ENCODE data around the gene TMEM165.

The TMEM165 gene

DNA sequence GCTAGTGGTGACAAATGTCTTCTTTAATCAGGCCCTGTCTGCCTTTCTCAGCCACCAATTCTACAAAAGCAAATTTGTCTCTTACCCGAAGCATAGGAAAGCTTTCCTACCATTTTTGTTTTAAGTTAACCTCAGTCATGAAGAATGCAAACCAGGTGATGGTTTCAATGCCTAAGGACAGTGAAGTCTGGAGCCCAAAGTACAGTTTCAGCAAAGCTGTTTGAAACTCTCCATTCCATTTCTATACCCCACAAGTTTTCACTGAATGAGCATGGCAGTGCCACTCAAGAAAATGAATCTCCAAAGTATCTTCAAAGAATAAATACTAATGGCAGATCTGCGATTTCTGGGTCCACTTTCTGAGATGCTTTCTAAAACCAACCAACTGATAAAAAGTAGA, 25.8 kb upstream of the TMEM165 start:
- DNase-seq = no peak

DNA sequence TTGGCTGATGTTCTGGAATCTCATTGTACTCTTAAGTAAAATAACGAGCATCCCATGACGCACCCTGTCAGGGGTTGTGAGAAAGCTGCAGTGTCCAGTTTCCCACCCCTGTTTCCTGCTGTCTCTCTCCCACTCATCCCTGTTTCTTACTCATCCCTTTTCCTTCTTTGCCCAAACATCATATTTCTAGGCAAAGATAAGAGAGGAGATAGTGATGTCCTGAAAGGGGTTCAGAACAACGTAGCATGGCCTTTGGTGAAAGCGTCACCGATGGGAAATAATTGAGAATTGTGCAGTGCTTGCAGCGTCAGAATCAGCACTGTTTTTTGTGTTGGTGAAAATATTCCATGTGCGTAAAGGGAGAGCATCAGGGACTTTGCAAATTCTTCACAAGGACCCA, 23.5 kb upstream of the TMEM165 start:
- DNase-seq = no peak

DNA sequence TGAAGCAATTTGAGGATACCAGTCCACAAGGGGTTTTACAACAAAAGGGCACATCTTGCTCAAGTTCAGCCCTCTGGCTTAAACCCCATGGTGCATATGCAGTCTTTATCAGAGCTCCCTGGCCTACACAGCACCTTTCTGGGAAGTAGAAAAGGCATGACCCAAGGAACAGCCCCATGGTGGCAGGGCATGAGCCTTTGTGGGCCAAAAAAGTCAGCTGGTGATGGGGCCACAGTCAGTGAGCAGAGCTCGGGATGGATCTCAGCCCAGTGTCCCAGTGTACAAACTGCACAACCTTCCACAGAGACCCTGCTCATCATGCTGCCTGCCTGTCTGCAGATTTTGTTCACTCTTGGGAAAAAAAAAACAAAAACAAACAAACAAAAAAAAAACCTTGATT, 22.3 kb upstream of the TMEM165 start:
- no peak for DNase-seq

DNA sequence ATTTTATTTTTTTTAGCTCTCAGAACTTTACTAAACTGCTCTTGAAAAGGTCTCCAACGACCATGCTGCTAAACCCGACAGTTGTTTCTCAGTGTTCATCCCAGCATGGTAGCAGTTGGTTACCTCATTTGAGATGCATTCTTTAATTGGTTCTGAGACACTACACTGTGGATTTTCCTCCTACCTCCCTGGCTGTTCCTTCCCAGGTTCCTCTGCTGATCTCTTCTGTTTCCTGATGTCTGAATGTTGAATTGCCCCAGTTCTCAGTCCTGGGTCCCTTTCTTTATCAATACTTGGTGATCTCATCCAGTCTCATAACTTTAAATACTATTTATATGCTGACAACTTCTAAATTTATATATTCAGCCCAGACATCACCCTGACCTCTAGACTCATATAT, 19.1 kb upstream of the TMEM165 start:
- no peak for DNase-seq

DNA sequence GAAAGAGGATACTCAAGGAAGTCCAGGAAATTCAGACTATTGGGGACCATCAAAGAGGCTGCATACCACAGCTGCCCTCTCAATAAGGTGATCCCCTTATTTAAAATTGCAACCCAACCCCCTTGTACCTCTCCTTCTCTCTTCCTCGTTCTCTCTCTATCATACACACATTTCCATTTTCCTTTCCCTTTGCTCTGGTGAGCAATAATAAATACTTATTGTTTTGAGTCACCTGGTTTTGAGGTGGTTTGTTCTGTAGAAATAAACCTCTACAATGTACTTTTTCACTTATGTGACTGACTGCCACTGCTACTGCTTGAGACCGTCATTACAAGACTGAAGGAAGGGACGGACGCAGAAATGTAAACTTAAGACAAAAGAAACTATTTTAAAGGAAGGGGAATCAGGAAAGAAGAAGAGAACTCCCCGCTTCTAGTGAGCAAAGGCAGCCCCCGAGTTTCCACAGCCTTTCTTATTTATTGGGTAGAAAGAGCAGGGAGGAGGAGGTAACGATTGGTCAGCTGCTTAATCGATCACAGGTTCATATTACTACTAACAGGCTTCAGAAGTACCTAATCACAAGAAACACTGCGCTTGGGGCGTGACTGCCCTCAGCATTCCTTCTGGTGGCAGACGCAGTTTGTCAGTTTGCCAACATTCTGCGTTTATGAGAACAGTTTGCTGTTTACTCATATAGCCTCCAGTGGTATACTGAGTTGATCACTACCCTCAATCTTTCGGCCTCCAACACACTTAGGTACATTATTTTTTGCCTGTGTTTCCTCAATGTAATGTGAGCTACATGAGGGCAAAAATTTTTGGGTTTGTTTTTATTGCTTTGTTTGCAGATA, 16.9 kb upstream of the TMEM165 start:
- no peak for DNase-seq

DNA sequence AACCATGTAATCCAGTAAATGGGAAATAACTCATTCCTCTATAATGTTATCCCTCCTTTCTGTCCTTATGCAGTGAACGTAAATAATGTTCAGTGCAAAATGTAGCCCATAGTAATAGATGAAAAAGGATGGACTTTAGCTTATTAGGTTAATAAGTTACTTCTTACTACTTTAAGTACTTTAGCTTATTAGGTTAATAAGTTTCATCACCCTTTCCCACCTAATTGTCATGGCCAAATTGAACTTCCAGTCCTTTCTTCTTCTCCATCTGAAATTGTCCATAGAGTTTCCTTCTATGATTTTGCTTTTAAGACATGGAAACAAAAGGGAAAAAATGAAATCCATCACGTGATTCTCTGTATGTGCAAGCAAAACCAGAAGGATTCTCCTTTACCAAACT, 15.2 kb upstream of the TMEM165 start:
- DNase-seq = no peak

DNA sequence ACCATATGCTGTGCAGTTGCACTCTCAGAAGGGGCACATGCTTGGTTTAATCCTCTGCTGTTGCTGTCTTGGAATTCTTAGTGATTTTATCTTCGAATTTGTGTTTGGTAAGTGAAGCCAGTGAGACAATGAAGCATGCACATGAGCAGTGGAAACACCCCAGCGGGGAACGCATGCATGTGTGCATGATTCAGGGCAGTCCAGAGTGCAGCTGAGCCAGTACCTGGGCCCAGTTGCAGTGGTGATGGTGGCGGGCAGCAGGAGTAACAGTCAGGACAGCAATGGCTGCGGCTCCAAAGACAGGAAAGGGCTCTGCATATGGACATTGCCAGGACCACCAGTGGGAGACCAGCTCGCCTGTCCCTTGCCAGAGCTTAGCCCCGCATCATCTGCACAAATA, 14.3 kb upstream of the TMEM165 start:
- DNase-seq = no peak

DNA sequence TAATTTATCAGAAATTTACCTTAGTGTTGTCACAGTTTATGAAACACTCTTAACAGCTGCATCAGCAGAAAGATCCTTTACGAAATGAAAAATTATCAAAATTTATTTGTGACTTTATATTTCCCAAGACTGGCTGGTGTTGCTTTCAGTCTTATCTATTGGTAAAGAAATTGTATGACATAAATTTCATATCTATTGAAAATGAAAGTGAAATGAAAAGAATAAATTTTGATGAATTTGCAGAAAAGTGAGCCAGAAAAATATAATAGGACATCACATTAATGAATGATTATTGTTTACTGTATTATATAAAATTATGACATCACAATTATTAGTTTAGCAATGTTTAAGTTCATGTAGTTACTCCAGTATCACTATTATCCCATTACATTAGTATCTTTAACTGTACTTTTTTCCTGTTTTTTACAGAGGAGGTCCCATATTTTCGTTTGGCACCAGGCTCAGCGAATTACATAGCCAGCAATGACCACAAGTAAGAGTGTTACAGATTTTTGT, 13.2 kb upstream of the TMEM165 start:
- no peak for DNase-seq

DNA sequence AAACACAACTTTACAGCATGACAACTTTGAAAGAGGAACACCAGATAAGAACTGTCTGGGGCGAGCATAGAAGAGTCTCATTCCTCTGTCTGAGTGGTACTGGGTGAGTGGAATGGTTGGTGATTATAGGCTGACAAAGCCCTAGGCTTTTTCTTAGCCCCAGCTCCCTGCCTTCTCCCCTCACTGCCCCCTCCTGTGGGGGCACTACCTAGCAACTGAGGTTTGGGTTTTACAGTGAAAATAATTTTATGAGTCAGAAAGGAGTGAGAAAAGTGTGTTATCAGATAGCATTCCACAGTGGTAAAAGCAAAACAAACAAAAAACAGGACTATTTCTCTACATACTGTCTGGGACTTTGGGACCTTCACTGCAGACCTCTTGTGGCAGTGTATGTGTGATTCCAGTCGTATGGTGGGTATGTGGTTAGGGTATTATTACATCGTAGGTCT, 10.5 kb upstream of the TMEM165 start:
- DNase-seq = no peak

DNA sequence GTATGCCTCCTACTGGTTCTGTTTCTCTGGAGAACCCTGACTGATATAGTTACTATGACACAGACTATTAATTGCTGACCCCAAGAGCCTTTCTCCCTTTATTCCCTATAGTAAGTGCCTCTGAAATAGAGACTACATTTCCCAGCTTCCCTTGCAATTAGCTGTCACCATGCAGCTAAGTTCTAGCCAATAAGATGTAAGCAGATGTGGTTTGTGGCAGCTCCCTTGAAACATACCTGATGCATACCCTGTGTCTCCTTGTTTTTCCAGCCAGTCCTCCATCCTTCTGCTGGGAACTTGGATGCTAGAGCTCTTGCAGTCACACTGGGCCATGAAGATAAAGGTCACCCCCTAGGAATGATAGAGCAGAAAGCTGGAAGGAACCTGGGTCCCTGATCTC, 9.7 kb upstream of the TMEM165 start:
- DNase-seq = no peak

DNA sequence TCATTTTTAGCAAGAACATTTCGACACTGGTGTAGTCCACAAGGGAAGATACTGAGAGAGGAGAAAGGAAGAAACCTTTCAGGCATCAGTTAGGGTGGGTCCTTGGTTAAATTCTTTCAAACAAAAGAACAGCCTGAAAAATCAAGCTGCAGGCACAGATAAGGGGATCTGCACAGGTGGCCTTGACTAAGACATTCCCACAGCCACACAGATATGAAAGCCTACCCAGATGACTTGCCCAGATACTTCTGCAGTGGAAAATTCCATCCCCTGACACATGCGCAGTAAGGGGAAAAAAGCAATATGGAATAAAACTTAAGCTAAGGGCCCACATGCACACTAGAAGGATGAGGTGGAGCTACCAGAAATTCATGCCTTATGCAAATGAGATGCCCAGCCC, 8.9 kb upstream of the TMEM165 start:
- no peak for DNase-seq

DNA sequence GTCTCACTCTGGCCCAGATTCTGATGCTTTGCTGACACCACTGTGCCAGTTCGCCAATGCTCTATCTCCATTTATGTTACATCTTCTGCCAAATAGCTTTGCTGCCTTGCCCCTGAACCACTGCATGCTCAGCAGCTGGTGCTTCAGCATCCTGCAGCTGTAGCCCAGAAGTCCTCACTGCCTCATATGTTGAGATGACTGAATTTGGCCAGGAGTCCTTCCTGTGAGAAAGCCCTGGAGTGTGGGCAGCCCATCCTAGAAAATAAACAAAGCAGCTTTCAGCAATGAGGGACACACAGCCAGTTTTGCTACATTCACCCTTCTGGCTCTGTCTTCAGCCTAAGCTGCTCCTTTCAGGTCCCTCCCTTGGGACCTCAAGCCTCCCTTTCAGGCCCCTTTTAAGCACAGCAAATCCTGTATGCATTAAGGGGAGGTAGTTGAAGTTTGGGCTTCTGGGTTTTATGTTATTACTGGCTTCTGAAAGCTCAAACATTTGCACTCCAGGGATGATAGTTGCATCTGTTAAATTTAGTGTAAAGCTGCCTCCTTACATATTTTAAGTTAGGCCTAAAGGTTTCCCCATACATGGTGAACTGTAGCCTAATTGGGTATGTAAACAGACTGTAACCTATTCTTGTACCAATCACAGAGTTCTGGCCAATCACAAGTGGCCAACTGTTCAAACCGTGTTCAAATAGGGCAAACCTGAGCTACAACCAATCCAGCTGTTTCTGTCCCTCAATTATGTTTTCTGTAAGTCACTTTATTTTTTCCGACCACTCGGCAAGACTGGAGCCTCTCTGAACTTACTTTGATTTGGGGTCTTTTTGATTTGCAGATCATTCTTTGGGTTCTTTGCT, 2.1 kb upstream of the TMEM165 start:
- DNase-seq = no peak

DNA sequence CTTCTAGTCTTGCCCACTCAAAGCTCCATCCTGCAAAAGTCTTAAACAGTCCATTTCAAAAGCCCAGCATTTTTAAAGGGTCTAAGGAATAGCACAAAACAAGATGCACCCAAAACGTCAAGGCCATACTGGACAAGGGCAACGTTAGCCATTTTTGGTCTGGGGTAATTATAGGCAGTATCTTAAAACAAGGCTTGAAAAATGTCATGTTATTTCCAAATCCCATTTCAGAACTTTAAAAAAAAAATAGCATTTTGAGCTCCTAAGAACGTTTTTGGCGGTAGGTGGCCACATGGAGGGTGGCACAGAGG, 584 bp upstream of the TMEM165 start:
- DNase-seq = no peak

DNA sequence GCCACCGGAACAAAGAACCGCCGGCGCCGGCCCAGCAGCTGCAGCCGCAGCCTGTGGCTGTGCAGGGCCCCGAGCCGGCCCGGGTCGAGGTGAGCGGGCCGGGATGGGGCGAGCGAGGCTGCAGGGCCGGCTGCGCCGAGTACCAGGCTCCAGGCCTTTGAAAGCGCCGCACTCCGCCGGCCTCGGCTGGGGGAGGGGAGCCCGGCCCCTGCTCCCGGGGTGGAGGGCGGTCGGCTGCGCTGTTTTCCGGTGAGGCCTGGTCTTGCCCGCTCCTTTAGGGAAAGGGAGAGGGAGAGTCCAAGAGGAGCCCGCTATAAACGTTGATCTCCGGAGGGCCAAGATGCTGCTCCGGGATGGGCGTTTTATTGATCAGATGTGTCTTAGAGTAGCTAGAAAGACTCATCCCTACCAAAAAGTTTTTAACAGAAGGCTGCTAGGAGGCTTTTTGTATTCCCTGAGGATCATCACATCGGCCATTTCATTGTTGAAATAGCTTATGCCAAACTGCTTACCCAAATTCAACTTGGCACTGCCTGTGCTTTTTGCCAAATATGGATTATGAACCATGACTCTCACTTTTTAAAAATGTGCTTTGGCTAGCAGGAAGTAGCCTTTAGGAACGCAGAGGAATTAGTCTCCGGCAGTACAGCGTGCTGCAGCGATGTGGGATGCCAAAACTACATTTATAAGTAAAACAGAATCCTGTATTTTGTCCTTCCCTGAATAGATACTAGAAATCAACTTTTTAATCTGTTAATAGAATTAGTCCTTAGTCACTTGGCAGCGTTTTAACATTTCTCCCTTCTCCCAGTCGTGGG, 760 bp downstream of the TMEM165 start:
- DNase-seq = peak; percentile 27

DNA sequence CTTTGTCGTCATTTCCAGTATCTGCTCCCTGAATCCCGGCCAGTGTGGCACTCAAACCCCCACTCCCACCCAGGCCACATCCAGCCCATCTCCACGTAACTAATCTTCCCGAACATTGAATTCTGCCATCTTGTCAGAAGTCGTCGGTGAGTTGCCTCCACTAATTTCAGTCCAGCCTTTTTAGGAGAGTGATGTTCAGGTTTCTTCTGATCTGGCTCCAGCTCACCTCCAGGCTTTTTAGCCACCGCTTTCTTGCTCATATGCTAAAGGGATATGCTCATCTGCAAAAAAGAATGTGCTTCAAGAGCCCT, 1.3 kb downstream of the TMEM165 start:
- DNase-seq = no peak

DNA sequence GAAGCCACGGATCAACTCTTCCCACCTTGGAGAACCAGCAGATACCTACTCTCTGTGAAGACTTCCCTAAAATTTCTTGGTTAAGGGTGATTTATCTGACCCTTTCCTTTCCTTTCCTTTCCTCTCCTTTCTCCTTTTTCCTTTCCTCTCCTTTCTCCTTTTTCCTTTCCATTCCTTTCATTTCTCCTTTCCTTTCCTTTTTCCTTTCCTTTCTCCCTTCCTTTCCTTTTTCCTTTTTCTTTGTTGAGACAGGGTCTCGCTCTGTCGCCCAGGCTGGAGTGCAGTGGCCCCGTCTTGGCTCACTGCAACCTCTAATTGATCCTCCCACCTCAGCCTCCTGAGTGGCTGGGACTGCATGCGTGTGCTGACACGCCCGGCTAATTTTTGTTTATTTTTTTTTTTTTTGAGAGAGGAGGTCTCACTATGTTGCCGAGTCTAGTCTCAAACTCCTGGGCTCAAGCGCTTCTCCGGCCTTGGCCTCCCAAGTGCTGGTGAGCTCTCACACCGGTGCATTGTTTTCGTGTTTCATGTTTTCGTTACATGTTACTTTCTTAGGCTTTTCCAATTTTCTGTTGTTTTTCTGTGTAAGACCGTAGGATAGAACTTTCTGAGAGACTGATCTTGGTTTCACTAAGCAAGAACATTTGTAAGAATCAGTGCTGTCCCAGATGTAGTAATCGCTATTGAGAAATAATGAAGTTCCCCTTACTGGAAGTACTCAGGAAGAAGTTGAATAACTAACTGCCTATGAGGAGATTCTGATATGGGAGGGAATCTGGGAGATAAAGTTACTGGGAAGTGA, 2.0 kb downstream of the TMEM165 start:
- DNase-seq = no peak

DNA sequence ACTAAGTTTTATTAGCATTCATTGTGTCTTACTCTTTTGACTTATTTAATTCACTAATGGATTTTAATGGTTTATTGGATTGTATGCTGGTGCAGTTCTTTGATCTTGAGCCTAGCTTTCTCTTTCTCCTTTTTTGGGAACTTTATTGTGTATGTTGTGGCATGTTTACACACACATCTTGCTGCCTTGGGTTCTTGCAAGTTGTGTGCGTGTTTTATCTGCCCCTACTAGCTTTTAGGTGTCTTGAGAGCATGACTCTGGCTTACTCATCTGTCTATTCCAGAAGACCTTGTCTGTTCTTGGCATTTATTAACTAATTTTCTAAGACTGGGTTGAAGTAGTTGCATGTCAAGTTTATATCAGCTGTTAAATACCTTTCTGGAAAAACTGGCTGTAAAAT, 2.7 kb downstream of the TMEM165 start:
- DNase-seq = no peak

DNA sequence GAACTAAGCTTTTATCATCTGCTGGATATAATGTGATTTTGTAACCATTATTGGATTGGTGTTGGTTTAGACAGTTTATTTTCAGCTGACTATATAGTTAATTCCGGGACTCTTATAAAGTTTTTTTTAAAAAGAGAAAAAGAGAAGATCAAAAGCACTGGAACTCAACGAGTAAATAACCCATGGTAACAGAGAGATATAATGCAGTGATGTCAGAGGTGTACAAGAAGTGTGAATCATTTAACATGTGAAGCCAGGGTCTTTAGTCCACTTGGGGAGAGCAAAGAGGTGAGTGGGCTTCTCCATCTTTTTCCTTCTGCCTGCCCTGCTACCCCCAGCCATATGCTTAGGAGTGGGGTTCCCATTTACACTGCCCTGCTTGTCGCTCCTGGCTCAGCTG, 3.2 kb downstream of the TMEM165 start:
- no peak for DNase-seq

DNA sequence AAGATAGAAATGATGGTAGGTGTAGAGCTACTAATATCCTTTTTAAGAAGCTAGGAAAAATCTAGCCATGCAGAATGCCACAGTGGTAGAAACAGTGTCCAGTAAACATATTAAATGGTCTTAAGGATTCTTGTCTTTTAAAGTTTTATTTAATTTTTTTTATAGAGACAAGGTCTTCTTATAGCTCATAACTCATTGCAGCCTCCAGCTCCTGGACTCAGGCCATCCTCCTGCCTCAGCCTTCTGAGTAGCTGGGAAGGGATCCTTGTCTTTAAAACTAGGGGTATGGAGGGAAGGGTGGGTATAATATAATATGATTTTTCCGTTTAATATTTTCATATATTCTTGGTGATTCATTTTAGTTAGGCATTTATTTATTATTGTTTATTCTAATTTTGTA, 3.8 kb downstream of the TMEM165 start:
- DNase-seq = no peak

DNA sequence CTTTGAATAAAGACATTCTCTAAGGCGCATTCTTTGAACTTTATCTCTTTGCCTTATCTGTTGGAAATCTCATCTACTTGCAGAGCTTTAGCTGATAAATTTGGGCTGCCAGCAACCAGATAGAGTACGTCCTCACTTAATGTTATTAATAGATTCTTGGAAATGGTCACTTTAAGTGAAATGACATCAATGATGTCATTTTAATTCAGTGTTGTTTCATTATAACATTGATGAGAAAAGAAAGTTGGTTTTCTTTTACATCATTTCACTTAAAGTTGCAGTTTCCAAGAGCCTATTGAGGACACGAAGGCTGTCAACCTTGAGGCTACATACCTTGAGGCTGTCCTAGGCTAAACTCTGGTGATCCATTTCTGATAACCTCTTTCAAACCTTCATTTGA, 9.3 kb downstream of the TMEM165 start:
- DNase-seq = no peak

DNA sequence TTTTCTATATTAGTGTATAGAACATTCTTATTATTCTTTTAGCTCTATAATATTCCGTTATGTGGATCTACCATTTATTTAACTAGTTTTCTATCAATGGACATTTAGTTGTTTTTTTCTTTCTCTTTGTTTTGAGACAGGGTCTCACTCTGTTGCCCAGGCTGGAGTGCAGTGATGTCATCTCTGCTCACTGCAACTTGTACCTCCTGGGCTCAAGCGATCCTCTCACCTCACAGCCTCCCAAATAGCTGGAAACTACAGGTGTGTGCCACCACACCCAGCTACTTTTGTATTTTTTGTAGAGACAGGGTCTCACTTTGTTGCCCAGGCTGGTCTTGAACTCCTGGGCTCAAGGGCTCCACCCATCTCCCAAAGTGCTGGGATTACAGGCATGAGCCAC, 10.8 kb downstream of the TMEM165 start:
- no peak for DNase-seq

DNA sequence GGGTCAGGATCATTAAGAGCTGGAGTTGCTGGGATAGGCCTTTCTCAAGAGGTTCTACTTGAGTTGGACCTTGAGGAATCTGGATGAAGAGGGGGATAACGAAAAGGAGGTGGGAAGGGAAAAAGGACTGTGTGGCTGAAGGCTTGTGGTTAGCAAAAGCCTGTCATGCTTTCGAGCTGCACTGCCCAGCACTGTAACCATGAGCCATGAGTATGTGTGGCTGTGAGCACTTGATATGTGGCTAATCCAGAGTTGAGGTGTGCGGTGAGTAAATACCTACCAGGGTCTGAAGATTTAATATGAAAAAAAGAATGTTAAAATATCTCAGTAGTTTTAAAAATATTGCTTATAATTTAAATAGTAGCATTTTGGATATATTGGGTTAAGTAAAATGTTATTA, 11.4 kb downstream of the TMEM165 start:
- DNase-seq = no peak

DNA sequence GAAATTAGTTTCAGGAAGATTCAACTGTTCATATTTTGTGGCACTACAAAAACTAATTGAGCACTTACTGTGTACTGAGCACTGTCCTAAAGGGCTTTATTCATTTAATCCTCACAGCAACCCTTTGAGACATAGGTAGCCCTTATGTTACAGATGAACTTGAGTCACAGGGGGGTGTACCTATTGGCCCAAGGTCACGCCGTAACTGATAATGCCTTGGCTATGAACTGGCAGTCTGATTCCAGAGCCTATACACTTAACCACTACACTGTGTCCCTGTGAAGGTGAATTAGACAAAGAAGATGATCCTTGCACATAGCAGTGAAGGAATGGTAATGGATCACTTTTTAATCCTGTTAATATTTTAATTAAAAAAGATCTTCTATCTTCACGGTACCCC, 12.0 kb downstream of the TMEM165 start:
- DNase-seq = no peak
